ENCODE measurements around the gene PON2. TPM values are rescaled to one million over a fixed set of nuclear protein-coding genes. Genes with fewer than 3 reads are reported as not detected.
A peak's percentile ranks its signal among the peaks of the same experiment; 100 is the strongest.

PON2 gene
- total RNA-seq, 1 donor from 2014 or later = 92.3 TPM

DNA sequence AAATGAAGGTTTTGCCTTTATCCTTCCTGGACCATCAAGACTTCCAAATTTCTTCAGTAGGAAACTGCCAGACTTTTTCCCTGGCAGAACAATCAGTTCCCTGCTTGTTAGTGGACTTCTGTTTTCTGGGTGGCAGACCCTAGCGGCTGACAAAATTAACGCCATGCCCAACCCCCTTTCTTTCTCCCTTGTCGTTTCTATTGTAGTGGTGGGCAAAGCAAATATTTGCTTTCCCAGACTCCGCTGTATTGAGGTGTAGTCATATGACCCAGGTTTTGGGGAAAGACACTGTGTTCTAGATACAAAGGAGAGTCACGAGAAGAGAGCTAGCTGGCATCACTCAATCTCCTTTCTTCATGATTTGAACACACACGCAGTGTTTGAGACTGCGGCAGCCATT lies 7.7 kb downstream of the PON2 start:
- H3K4me3 Mint-ChIP-seq = no peak overlapping the region
- no peaks in the 10 kb centered on the region for H3K27me3 Mint-ChIP-seq (ENCODE audit: low read depth)
- TF ChIP-seq CTCF (conservative IDR thresholded peaks at IDR 0.05) = no peak
- peaks cover 23% of the 10 kb centered on the region for H3K36me3 Mint-ChIP-seq (ENCODE audit: low read depth)
- peaks cover 27% of the 10 kb centered on the region for H3K4me1 Mint-ChIP-seq
- no peak for DNase-seq (ENCODE audit: low read depth, low spot score)
- peaks cover 4% of the 10 kb centered on the region for H3K9me3 Mint-ChIP-seq
- no peak overlapping the region for H3K27ac Mint-ChIP-seq (ENCODE audit: unreplicated experiment)

DNA sequence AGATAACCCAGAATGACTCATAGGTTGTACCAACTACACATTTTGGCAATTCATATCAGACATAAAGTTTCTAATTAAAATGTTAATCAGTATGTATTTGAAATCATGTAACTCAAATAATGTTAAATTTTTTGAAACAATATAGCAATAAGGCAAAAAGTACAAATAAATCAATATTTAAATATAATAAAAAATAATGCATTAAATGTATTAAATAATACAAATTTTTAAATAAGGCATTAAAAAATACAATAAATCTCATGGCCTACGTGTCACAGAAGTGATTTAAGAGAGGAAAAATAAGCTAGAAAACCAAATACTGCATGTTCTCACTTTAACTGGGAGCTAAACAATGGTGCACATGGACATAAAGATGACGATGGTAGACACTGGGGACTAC lies 9.1 kb downstream of the PON2 start:
- H3K4me3 Mint-ChIP-seq = no peak overlapping the region
- peaks cover 4% of the 10 kb centered on the region for H3K9me3 Mint-ChIP-seq
- TF ChIP-seq CTCF (conservative IDR thresholded peaks at IDR 0.05) = no peak
- no peaks in the 10 kb centered on the region for H3K27me3 Mint-ChIP-seq (ENCODE audit: low read depth)
- H3K4me1 Mint-ChIP-seq = peaks cover 37% of the 10 kb centered on the region
- no peak overlapping the region for H3K27ac Mint-ChIP-seq (ENCODE audit: unreplicated experiment)
- no peak for DNase-seq (ENCODE audit: low read depth, low spot score)
- peaks cover 25% of the 10 kb centered on the region for H3K36me3 Mint-ChIP-seq (ENCODE audit: low read depth)

DNA sequence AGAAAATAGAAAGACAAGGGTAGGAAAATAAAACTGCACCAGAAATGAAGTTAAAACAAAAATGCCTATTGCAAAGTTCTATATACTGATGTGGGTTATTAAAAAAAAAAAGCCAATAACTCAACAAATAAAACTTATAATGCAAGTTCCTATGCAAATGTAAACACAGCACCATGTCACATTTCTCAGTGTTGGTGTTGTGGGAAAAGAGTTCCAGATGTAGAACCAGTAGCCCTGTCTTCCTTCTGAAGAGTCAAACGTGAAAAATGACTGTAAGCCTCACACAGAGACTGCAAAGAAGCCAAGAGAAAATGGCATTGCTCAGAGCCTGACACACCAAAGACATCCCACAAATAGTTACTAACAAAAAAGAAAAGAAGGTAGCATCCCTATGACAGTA lies 10.1 kb downstream of the PON2 start:
- TF ChIP-seq CTCF (conservative IDR thresholded peaks at IDR 0.05) = no peak
- H3K36me3 Mint-ChIP-seq (ENCODE audit: low read depth) = peaks cover 25% of the 10 kb centered on the region
- no peak overlapping the region for H3K4me3 Mint-ChIP-seq
- peaks cover 46% of the 10 kb centered on the region for H3K4me1 Mint-ChIP-seq
- no peak overlapping the region for H3K27ac Mint-ChIP-seq (ENCODE audit: unreplicated experiment)
- DNase-seq (ENCODE audit: low read depth, low spot score) = no peak
- no peaks in the 10 kb centered on the region for H3K27me3 Mint-ChIP-seq (ENCODE audit: low read depth)
- peaks cover 4% of the 10 kb centered on the region for H3K9me3 Mint-ChIP-seq

- Mint-ChIP-seq H3K4me1 (peaks cover 37% of the 10 kb centered on the region), H3K36me3 (ENCODE audit: low read depth) (peaks cover 20% of the 10 kb centered on the region), H3K27me3 (ENCODE audit: low read depth) (no peaks in the 10 kb centered on the region), H3K27ac (ENCODE audit: unreplicated experiment) (peak overlapping the region; percentile 22), H3K4me3 (no peak overlapping the region), H3K9me3 (no peaks in the 10 kb centered on the region)
- TF ChIP-seq CTCF (conservative IDR thresholded peaks at IDR 0.05) = no peak
- no peak for DNase-seq (ENCODE audit: low read depth, low spot score)
Observed at GRCh38 chr7:95421847-95422444, 12.9 kb downstream of the PON2 start.

GRCh38 chr7:95421000-95421846 lies 13.6 kb downstream of the PON2 start:
- Mint-ChIP-seq H3K9me3 (no peaks in the 10 kb centered on the region), H3K36me3 (ENCODE audit: low read depth) (peaks cover 19% of the 10 kb centered on the region), H3K4me1 (peaks cover 35% of the 10 kb centered on the region), H3K27ac (ENCODE audit: unreplicated experiment) (peak overlapping the region; percentile 17), H3K4me3 (no peak overlapping the region), H3K27me3 (ENCODE audit: low read depth) (no peaks in the 10 kb centered on the region)
- DNase-seq (ENCODE audit: low read depth, low spot score) = no peak
- TF ChIP-seq CTCF (conservative IDR thresholded peaks at IDR 0.05) = no peak
